Sciatic nerve (tissue), 2 donors: ENCODE data around the gene COL18A1. TPM values are rescaled to one million over a fixed set of nuclear protein-coding genes. Genes with fewer than 3 reads are reported as not detected.
A peak's percentile ranks its signal among the peaks of the same experiment; 100 is the strongest.

Source experiments
- ATAC-seq: fragments of 200-7000 bp; cut with Tn5 transposase; one replicate; pipeline ENCODE4 v1.9.1; 2020; ENCODE audit warnings: mild to moderate bottlenecking, moderate library complexity
- DNase-seq: peaks from one replicate; pipeline ENCODE4 v3.0.0-alpha.2; 2020; ENCODE audit warnings: low spot score
- intact Hi-C: fragments of 100-400 bp; cut with DNase I; formaldehyde crosslinking; loops from one replicate; pipeline ENCODE4 v1.14.2; 2022
- total RNA-seq: library from RNA; stranded (reverse); fragmentation: NEBNext Ultra II Directional; extraction: Animal tissue kit (Norgen Biotek cat#: 25700); gene quantifications from one replicate; pipeline ENCODE4 v1.2.1, GENCODE V29; 2021
- donor health status: DM: no; HTN: no; CAD: no.
- donor health status: DM: no; HTN: no; CAD: no.

COL18A1 gene
- total RNA-seq, 1 donor from 2014 or later: 129 TPM

DNA sequence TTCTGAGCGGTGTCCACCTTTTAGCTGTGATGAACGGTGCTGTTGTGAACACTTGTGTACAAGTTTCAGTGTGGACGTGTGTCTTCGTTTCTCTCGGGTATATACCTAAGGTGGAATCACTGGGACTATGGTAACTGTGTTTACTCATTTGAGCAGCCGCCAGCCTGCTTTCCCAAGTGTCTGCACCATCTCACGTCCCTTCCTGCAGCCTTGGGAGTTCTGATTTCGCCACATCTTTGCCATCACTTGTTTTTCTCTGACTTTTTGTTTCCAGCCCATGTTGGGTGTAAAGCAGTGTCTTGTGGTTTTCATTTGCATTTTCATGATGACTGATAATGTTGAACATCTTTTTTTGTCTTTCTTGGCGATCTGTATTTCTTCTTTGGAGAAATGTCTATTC lies 40.4 kb downstream of the COL18A1 start:
- intact Hi-C loops: no loop called here
- DNase-seq (no peak), ATAC-seq (no peak)

DNA sequence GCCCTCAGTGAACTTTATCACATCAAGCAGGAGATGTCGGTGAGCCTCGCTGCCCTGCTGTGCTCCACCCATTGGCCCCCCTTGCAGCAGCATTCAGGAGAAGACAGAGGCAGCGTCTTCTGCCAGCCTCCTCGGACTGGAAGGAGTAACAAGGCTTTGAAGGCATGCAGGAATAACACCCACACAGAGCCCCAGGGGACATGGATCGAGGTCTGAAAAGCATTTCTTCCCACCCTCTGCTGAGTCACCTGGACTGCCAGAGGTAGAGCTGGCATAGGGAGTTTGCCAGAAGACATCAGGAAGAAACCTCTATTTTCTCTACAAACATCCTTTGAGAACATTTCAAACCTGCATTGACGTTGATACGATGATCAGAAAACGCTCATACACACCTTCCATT lies 42.9 kb downstream of the COL18A1 start:
- ATAC-seq (no peak), DNase-seq (no peak)
- intact Hi-C loops: no loop called here

DNA sequence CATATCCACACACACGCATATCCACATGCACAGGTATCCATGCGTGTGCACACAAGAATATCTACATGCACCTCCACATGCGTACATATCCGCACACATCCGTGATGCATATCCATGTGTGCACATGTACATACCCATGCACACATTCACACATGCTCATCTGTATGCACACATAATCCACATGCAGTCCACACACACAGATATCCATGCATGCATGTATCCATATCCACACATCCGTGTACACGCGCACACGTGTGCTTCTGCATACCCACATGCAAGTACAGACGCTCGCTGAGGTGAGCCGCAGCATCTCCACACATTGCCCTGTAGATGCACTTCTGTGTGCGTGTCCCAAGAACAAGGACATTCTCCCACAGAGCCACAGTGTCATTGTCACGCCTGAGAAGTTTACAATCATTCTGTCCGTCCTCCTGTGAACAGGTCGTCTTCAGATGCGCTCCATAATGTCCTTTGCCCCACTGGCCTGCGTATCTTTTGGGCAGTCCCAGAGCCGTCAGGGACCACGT lies 43.4 kb downstream of the COL18A1 start:
- DNase-seq (no peak), ATAC-seq (no peak)
- intact Hi-C loops: no loop called here

DNA sequence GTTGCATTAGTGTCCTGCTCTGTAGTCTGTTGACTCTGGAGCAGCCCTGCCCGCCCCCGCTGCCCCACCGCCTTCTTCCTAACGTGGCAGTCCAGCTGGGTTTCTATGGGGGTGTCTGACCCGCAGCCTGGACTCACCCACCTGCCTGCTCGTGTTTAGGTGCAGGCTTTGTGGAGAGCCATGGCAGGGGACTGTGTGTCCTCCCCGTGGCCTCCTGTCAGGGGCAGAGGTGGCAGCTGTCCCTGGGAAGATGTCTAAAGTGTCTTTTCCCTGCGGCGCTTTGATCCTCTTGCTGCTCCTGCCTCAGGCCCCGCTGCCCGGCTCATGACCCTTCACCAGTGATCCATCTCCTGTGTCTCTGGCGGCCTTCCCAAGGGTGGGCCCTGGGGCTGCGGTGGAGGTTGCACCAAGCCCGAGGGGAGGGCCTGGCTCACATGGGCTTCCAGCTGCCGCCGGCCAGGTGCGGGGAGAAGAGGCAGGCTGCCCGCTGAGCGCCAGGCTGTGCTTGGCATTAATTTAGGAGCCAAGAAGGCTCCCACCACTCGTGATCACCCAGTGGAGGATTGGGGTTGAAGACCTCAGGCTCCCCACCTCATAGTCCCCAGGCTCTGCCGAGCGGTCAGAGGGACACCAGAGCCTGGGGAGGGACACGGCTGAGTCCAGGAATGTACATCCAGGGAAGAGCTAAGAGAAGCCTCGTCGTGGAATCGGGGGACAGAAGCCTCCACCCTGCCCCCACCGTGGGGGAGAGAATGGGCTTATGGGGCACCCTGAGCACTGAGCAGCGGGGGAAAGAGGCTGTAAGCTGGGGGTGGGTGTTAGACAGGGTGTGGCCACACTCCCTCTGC lies 44.1 kb downstream of the COL18A1 start:
- DNase-seq (no peak), ATAC-seq (no peak)
- intact Hi-C loops: no loop called here

DNA sequence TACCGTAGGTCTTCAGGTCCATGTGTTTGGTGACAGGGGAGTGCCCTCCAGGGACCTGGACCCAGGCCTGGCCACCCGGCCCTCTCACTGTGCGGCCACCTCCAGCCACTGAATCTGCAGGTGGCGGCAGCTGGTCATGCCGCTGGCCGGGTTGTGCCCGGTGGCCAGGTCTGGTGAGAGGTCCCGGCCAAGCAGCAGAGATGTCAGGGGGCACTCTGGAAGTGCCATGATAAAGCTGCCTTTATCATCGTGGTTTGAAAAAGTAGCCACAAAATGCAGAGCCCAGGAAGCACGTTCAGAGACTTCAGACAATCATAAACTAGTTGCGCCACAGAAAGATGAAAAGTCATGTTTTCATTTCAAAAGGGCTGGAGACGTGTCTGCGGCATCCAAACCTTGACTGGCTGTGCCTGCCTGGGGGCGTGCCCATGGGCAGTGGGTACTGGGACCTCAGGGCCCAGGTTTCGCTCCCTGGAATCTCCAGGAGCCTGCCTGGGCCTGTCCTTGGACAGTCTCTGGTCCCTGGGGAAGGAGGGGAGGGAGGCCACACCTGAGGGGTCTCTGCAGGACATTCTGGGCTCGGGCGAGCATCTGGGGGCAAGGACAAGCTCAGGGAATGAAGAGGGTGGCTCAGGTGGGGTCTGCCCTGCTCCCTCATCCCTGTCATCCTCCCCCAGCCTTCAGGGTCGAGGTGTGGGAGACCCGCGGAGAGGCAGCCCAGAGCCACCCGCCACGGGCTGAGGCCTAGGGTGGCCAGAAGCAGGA lies 44.9 kb downstream of the COL18A1 start:
- DNase-seq: no peak

DNA sequence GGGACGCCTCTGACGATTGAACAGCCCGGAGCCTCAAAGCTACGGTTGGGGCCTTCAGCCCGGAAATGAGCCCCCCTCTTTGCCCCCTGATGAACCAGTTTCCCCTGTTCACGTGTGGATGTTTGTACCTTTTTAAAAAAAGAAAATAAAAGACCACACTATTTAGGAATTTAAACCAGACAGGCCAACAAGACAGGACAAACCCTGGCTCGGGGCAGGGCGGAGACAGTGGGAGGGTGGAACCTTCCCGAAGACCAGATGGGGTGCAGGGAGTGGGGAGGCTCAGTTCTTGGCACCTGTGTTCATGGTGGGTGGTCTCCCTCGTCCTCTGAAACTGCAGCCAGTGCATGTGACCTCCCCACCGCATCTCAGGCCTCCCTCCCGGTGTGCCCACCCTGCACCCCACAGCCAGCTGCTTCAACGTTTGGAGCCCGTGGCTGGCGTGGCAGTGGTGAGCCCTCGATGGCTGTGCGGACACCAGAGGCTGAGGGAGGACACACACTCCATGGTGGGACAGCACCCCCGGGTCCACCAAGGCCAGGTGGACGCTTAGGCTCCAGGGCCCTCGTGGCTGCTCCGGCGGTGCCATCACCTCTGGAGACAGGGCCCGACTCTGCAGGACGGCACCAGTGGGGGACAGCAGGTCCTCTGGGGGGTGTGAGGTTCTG lies 45.6 kb downstream of the COL18A1 start:
- ATAC-seq (no peak), DNase-seq (no peak)
- intact Hi-C loops: no loop called here

More for the DNA sequence above, 44.9 kb downstream of the COL18A1 start:
- intact Hi-C loops: no loop called here
- no peak for ATAC-seq

DNA sequence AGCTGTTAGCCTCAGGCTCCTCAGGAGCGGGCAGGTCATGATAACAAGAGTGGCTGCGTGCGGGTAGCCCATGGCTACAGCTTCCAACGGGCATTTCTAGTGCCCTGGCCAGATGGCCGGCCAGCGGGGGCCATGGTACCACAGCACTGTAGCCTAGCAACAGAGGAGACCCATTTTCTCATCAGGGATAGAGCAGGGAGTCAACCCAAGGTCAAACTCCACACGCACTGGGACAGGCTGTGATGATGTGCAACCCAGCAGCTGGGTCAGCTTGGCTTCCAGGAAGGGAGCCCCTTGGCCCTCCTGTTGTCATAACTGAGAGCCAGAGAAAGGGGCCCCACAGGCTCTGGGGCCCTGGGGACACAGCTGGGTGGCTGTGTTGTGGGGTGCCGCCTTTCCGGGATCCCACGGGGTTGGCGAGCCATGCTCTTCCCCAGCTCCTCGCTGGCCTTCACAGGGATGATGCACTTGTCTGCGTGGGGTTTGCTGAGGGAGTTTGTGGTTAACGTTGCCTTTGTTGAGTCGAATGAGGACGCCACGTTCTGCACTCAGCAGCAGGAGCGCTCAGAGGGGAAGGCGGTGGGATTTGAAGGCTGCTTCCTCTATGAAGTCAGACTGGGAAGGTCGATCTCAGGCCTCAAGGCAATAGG lies 46.3 kb downstream of the COL18A1 start:
- intact Hi-C loops: no loop called here
- no peak for ATAC-seq

DNA sequence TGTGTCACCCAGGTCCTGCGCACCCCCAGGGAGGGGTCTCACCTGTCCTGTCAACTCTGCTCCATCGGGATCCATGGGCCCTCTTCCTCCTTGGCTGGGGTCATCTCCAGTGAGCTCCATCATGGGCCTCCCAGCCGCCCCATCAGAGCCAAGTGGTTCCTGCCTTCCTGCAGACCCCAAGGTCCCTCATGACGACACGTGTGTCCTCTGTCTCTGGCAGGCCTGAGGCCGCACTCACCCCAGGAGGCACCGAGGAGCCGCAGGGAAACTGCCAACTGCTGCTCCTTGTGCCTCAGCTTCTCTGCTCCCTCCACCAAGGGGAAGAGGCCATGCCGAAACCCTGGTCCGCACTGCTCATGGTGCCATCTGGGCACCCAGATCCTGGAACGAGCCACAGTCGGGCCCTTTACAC lies 46.8 kb downstream of the COL18A1 start:
- DNase-seq (no peak), ATAC-seq (no peak)
- intact Hi-C loops: no loop called here

More for the DNA sequence above, 46.3 kb downstream of the COL18A1 start:
- no peak for DNase-seq

DNA sequence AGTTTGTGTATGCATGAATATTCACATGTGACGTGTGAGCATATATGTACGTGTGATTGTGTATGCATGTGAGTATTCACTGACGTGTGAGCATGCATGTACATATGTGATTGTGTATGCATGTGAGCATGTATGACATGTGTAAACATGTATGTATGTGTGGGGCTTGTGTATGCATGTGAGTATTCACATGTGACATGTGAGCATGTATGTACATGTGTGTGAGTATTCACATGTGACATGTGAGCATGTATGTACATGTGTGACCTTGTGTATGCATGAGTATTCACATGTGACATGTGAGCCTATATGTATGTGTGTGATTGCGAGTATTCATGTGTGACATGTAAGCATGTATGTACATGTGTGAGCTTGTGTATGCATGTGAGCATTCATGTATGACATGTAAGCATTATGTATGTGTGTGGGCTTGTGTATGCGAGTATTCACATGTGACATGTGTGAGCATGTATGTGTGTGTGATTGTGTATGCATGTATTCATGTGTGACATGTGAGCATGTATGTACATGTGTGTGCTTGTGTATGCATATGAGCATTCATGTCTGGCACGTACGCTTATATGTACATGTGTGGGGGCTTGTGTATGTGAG lies 47.8 kb downstream of the COL18A1 start:
- ATAC-seq: no peak
- intact Hi-C loops: no loop called here
- no peak for DNase-seq

DNA sequence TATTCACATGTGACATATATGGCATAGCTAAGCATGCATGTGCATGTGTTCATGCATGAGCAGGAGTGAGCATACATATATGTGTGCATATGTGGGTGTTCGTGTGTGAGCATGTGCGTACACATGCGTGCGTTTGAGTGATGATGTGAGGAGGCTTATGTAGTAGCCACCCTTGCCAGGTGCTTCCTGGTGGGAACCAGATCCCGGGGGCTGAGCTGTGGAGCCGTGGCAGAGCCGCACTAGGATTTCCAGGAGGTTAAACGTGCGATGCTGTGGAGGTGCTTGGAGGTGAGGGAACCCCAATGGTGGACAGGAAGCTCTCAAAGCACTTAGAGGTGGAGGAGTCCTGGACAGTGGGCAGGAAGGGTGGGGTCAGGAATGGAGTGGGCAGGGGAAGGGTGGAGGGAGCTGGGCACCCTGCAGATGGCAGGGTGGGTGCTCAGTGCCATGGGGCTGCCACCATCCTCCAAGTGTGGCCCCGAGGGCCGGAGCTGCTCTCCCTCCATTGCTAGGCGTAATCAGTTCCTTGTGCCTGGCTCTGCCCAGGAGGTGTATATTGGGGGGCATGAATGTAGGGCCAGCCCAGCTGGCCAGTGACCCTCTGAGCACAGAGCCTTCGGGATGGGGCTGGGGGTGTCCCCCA lies 48.5 kb downstream of the COL18A1 start:
- ATAC-seq (no peak), DNase-seq (no peak)
- intact Hi-C loops: no loop called here

DNA sequence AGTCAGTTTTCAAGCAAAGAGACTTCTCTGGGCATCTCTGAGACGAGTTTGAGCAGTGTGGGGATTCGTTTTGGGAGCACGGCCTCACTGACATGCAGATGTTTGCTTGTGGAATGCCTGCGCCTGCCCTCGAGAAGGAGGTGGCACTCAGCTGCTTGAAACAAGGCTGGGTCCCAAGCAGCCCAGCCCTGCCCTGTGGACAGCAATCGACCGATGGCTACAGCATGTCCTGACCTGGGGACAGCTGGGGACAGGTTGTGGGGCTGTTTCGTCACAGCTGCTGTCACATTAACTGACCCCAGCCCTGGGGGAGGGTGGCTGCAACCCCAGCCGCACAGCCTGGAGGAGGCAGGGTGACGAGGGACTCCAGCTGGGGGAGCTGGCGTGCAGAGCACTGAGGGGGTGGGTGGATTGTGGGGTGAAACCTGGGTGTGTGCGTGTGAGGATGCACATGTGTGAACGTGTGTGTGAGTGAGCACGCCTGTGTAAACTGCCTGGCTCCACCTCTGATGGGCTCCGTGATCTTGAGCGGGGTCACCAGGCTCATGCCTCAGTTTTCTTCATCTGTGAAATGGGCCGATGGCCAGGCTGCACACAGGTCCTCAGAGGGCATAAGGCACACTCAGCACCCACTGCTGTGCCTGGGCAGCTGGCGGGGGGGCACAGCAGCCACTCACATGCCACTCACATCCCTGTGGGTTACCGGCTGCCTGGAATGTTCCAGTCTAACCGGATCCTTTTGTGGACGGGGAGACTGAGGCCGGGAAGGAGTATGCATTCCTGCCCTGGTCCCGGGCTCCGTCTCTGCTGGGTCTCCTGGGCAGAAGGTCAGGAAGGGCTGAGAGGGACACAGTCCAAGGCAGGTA lies 49.3 kb downstream of the COL18A1 start:
- ATAC-seq (peak; percentile 9), DNase-seq (no peak)
- intact Hi-C loops: no loop called here

DNA sequence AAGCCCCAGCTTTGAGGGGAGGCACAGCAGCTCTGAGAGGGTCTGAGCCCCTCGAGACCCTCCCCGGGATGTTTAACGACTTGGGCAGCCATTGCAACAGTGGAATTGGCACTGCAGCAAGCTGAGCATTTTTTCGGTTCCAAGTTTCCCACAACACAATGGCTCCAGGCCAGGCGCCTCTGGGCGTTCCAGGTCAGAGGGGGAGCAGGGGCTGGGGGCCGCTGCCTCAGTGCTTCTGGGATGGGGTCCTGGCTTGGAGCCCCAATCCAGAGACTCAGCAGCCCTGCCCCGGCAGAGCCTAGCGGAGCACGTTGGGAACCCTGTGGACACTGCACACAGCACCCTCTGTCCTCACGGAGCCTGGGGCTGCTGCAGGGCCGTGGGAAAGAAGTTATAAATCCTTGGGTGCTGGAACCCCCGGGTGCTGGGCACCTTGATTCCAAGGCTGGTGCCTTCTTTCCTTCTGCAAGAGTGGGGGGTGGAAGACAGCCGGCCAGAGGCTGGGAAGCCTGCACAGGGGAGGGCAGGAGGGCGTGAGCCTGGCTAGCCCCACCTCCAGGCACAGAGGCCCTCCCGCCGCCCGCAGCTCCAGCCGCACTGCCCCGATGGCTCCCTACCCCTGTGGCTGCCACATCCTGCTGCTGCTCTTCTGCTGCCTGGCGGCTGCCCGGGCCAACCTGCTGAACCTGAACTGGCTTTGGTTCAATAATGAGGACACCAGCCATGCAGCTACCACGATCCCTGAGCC lies 50.1 kb downstream of the COL18A1 start:
- intact Hi-C loops: no loop called here
- ATAC-seq: peak; percentile 90
- DNase-seq: no peak

DNA sequence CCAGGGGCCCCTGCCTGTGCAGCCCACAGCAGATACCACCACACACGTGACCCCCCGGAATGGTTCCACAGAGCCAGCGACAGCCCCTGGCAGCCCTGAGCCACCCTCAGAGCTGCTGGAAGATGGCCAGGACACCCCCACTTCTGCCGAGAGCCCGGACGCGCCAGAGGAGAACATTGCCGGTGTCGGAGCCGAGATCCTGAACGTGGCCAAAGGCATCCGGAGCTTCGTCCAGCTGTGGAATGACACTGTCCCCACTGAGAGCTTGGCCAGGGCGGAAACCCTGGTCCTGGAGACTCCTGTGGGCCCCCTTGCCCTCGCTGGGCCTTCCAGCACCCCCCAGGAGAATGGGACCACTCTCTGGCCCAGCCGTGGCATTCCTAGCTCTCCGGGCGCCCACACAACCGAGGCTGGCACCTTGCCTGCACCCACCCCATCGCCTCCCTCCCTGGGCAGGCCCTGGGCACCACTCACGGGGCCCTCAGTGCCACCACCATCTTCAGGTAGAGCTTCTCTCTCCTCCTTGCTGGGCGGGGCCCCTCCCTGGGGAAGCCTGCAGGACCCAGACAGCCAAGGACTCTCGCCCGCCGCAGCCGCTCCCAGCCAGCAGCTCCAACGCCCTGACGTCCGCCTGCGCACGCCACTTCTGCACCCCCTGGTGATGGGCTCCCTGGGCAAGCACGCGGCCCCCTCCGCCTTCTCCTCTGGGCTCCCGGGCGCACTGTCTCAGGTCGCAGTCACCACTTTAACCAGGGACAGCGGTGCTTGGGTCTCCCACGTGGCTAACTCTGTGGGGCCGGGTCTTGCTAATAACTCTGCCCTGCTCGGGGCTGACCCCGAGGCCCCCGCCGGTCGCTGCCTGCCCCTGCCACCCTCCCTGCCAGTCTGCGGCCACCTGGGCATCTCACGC lies 51.0 kb downstream of the COL18A1 start:
- intact Hi-C loops: no loop called here
- DNase-seq: no peak
- peak; percentile 25 for ATAC-seq

DNA sequence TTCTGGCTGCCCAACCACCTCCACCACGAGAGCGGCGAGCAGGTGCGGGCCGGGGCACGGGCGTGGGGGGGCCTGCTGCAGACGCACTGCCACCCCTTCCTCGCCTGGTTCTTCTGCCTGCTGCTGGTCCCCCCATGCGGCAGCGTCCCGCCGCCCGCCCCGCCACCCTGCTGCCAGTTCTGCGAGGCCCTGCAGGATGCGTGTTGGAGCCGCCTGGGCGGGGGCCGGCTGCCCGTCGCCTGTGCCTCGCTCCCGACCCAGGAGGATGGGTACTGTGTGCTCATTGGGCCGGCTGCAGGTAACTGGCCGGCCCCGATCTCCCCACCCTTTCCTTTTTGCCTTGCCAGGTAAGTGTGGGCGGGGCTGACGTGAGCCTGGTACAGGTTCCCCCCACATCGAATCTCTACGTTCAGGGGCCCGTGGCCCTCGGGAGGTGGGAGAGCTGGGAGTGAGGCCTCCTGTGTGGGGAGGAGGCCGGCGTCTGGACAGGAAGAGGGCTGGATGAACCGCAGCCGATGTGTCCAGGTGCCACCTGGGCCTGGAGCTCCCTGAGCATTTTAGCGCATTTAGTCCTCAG lies 51.7 kb downstream of the COL18A1 start:
- ATAC-seq: no peak
- intact Hi-C loops: no loop called here

DNA sequence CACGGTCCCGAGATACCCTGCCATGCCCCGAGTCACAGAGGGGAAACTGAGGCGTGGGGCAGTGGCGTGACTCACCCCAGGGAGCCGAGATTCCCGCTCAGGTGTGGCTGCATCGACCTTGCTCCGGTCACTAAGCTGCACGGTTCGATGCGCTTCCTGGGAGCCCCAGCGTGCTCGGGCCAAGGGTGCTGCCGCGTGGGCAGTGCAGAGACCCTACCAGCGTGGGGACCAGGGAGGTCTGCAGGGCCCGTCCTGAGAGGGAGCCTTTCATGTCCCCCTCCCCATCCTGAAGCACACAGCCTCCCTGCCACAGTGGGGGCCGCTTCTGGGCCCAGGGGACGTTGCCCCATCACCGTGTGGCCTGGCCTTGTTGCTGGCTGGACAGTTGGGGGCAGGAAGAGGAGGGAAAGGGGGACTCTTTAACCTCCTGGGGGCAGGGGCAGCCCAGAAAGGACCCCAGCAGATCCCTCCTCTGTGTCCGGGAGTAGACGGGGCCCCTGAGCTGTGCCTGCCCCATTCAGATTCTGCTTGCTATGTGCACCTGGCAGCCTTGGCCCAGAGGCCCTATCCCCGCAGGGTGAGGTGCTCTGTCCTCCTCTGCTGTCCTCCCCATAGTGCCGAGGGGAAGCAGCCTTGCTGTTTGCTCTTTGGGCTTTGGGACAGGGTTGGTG lies 52.3 kb downstream of the COL18A1 start:
- ATAC-seq (no peak), DNase-seq (no peak)
- intact Hi-C loops: no loop called here

More for the DNA sequence above, 51.7 kb downstream of the COL18A1 start:
- DNase-seq: no peak
